GM19193 (cell line): ENCODE results near the gene CCSER2.

Source experiments
- POLR2A ChIP-seq: IDR thresholded peaks from 4 replicates; pipeline ENCODE4 v1.6.1; 2011; ENCODE audit not compliant: insufficient read depth, insufficient read length; ENCODE audit errors: extremely low read depth

The CCSER2 gene

DNA sequence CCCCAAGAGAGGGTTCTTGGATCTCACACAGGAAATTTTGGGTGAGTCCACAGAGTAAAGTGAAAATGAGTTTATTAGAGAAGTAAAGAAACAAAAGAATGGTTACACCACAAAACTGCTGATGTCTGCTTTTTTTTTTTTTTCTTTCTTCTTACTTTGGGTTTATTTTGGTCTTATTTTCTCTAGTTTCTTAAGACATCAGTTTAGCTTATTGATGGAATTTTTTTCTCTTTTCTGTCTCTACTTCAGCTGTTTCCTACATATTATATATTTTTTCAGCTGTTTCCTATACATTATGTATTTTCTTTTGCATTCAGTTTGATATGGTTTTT, 166.4 kb downstream of the CCSER2 start:
- TF ChIP-seq POLR2A: no peak

DNA sequence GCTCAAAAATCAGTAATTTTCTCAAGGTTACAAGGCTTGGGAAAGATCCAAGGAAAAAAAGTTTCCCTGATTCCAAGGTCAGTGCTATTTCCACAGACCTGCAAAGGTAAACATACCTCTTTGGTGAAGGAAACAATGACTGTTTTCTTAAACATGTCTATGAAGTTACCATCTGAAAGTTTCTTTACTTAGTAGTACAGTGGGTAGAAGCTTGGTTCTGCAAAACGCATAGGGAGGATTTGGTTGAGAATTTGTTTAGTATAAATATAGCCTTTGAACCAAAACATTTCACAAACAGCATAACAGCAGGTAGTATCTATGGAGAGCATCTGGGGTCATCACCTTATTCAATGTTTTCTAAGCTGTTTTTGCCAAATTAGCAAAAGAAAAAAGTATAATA, 169.6 kb downstream of the CCSER2 start:
- TF ChIP-seq POLR2A: no peak

DNA sequence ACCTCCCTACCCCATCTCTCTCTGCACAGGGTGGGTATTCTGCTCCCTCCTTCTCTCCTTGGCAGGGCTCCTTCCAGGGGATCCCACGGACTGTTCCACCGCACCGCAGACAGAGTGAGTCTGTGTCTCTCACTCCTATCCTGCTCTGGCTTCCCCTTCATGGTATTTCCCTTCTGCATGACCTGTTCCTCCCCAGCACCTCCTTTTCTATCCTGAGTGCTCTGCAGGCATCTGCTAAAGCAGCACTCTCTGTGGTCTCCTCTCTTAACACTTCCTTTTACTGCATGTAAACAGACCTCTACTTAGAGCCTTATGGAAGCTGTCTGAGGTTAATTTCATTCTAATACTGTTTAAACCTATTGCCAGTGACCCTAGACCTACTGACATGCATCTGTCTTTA, 171.5 kb downstream of the CCSER2 start:
- TF ChIP-seq POLR2A: no peak

DNA sequence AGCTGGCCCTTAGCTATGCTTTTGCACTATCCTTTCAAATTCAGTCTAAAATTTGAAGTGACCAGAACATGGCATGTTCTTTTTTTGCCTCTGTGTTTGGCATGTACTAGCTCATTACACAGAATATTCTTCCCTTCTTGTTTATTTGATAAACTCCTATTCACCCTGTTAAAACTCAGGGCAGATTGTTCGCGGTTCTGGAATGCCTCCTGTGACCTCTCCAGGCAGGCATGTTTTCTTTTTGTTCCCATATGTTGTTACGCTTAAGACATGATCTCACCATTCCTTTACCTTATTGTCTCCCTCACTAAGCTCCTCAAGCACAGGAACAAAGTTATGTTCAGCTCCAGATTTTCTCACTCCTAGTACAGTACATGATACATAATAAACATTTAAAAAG, 181.7 kb downstream of the CCSER2 start:
- no peak for TF ChIP-seq POLR2A

DNA sequence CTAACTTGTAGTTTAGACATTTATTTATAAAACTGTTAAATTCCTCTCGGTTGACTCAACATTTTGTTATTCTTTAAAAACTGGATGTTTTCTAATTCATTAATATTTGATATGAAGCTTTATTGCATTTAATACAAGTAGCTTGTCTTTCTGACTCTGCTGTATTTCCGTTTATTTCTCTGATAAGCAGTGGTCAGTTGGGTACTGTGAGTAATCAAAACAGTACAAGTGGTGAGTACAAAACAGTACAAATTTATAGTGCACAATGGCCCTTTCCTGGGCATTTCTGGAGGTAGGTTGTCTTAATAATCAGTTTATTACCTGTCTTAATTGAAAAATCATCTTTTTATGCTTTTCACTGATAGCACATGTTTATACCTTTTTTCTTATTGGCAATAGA, 182.7 kb downstream of the CCSER2 start:
- TF ChIP-seq POLR2A: no peak

DNA sequence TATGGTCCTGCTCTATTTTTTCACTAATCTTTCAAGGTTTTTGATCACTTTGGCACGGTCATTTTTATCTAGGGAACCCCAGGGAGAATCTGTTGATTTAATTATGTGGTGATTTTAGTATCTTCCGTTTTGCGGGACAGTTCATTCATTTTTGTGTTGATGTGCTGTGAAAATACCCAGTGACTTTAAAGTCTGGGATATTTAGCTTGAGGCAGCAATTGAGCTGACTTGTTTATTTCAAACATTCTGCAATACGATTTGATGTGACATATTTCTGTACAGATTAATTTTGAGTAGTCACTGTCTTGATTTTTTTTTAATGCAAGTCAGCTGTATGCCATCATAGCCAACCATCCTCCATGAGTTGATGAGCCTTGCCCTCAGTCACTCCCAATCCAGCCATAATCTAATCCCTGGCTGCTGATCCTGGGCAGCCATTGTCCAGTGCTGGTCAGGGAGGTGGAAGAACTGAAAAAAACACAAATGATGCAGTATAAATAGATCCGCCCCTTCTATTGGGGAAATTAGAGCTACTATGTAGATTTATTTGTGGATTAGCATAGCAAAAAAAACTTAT, 183.4 kb downstream of the CCSER2 start:
- no peak for TF ChIP-seq POLR2A

DNA sequence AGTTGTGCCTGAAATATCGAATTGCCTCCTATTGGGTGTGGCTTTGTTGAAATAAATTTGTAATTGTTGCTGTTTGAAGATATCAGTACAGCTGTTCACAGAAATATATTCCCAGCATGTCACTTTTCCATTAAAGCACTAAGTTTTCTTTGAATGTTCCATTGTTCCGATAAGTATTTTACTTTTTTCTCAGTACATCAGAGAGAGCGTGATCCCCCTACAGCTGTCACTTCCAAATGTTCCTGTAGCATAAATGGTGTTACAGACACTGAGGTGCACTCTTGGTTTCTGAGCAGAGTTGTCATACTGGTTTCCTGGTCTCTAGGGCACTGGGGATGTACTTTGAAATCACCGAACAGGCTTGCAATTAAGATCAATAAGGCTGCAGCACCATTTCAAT, 189.2 kb downstream of the CCSER2 start:
- no peak for TF ChIP-seq POLR2A

DNA sequence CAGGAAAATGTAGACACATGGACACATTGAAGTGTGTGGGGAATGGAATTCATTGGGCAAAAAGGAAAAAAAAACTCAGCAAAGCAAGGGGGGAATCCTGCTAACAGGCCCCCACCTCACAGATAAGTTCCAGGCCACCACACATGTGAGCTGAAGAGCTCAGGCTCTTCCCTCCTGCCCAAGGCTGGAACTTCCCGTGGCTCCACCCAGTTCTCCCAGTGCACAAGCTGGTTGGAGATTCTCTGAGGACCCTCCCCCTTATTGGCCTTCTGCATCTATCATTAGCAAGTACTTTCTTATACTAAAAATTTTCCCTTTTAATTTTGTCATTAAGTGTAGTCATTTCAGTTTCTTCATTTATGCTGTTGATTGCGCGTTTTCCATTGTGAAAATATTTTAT, 190.8 kb downstream of the CCSER2 start:
- no peak for TF ChIP-seq POLR2A

DNA sequence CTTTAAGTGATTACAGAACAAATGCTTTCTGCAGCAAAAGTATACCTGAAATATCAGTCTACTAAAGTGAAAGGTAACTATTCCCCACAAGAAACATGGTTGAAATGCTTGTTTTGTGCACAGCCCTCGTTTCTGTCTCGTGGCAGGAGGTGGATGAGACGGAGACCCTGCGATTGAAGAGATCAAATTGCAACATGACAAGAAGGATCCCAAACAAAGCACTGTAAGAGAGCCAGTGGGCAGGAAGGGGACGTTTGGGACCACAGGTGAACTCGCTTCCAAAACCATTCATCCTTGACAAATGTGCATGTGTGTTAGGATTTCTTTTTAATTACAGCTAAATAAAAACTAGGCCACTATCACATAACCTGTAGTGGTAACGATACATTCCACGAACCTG, 192.6 kb downstream of the CCSER2 start:
- TF ChIP-seq POLR2A: no peak

DNA sequence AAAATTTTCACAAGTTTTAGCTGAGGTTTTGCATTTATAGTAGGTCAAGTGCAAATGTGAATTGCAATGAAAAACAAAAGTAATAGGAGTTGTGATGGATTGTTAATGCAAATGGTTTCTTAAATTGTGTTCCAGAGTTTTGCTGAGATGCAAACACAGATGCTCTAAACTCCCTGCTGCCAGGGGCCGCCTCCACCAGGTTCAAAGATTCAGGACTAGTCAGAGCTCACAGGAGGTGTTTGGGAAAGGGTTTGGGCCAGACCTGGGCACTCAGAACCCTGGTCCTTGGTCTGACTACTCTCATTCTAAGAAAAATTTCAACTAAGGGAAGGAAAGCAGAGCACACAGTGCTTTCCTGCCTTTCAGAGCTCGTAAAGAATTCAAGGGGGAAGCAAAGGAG, 193.1 kb downstream of the CCSER2 start:
- no peak for TF ChIP-seq POLR2A

DNA sequence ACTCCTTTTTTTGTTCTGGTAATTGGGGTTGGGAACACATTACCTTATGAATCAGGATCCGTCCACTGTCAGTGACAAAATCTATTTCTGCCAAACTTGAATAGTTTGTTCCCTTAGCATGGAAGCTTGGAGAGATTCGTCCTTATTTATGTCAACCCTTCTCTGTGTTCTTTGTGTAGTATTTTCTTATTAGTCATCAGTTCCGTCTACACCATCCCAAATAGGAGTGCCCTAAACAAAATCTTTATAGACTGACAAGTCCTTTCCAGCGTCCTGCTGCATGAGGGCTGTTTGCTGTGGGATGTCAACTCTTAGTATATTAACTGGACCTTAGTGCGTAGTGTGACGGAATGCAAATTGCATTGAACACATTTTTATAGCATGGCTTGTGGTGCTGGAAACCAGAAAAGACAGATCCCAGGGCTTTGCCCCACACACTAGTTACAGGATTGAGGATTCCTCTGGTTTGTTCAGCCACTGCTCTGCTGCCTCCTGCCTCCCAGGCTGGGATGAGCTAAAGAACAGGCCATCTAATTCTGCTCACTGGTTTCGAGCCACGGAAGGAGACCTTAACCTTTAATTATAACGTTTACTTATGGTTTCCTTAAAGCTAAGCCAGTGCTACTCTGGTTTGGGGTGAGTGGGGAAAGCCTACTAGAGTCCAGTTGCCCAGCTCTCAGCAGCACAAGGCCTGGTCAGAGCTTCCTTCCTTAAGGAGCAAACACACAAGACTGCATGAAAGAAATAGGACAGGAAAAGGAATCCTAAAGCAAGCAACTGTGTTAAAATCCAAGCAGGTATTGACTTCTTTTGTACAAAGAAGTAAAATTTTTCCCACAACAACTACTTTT, 194.4 kb downstream of the CCSER2 start:
- TF ChIP-seq POLR2A: no peak

DNA sequence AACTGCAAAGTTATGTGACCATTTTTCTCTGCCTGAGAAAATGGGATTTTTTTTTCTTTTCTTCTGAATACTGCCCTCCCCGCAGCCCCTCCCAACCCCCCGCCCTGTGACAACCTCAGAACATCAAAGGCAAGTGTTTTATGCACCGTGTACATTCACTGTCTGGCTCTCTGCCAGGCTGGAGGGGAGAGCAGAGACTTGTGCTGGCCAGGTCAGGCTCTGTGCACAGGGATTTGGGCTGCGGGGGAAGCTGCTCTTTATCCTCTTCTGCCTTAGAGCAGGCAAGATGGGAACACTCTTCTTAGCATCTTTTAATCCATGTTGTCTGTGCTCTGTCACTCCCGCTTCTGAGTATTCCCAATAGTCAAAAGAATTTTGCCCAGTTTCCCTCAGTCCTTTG, 195.1 kb downstream of the CCSER2 start:
- TF ChIP-seq POLR2A: no peak

DNA sequence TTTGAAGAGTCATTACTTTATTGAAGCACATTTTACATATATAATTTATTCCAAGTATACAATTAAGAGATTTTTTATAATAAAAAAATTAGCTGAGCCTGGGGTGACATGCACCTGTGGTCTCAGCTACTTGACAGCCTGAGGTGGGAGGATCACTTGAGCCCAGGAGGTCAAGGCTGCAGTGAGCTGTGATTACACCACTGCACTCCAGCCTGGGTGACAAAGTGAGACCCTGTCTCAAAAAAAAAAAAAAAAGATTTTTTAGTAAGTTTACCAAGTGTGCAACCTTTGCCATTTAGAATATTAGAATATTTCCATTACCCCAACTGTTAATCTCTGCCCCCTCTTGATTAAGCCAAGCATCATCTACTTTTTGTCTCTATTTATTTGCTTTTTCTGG, 196.0 kb downstream of the CCSER2 start:
- no peak for TF ChIP-seq POLR2A

DNA sequence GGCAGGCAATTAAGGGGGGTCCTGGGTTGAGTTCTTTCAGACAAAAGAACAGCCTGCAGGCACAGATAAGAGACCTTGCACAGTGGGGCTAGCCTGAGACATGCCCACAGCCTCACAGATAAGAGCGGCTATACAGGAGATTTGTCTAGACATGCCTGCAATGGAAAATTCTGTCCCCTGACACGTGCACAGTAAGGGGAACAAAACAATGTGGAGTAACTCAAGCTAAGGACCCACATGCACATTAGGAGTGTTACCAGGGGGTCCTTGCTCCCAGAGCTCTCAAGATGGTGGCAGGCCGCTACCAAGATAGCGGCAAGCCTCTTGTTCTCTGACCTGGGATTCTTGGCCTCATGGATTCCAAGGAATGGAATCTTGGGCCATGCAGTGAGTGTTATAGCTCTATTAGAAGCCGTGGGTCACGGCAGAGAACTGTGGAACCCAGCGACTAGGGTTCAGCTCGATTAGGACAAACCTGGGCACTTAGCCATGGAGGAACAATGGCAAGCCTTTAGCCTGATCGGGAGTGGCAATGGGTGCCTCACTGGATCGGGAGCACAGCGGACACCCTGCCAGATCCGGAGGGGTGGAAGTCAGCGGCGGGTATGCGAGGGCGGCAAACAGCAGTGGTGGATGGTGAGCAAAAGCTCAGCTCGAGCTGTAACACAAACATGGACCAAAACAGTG, 196.9 kb downstream of the CCSER2 start:
- no peak for TF ChIP-seq POLR2A

DNA sequence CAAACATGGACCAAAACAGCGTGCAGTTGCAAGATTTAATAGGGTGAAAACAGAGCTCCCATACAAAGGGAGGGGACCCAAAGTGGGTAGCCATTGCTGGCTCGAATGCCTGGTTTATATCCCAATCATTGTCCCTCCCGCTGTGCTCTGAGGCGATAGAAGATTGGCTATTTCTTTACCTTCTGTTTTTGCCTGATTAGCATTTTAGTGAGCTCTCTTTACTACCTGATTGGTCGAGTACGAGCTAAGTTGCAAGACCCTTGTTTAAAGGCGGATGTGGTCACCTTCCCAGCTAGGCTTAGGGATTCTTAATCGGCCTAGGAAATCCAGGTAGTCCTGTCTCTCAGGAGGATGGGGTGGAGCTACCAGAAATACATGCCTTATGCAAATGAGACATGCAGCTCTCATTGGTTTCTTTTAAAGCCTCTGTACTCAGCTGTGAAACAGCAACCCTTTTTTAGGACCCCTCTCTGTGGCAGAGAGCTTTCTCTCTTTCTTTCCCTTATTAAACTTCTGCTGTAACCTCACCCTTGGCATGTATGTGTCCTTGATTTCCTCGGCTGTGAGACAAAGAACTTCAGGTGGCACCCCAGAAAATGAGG, 202.4 kb downstream of the CCSER2 start:
- no peak for TF ChIP-seq POLR2A

DNA sequence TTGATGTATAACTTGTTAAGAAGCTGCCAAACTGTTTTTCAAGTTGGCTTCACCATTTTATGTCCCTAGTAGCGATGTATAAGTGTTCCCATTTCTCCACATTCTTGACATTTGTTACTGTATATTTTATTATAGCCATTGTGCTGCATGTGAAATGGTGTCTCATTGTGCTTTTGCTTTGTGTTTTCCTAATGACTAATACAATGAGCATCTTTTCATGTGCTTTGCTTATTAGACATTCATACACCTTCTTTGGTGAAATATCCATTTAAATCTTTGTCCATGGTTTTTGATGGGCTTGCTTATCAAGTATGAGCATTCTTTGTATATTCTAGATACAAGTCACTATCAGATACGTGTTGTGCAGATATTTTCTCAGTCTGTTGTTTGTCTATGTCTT, 203.0 kb downstream of the CCSER2 start:
- TF ChIP-seq POLR2A: no peak
